Panc1 (cell line): ENCODE results near the gene EYA3.

Experiments used
- POLR2AphosphoS5 ChIP-seq: IDR thresholded peaks from 2 replicates; pipeline ENCODE4 v1.6.1; 2012; ENCODE audit warnings: mild to moderate bottlenecking, low read depth, low read length, moderate library complexity
- REST ChIP-seq, 2 experiments: IDR thresholded peaks; 2 replicates each; pipeline ENCODE4 v1.6.1; 2011 to 2012; ENCODE audit warnings: low read depth in 2 of 2, control low read depth in 1 of 2, low read length in 1 of 2, mild to moderate bottlenecking in 1 of 2, moderate library complexity in 1 of 2; ENCODE audit not compliant: insufficient read depth in 1 of 2
- SIN3A ChIP-seq: IDR thresholded peaks from 2 replicates; pipeline ENCODE4 v1.6.1; 2012; ENCODE audit warnings: low read depth, mild to moderate bottlenecking, low read length, moderate library complexity, borderline replicate concordance; ENCODE audit not compliant: insufficient read depth
- TF ChIP-seq, protein P1 (sequence below): fragments of 450-650 bp; IDR thresholded peaks from 2 replicates; pipeline ENCODE4 v1.5.1; 2017; ENCODE audit warnings: mild to moderate bottlenecking

- TF ChIP-seq, protein P1, sequence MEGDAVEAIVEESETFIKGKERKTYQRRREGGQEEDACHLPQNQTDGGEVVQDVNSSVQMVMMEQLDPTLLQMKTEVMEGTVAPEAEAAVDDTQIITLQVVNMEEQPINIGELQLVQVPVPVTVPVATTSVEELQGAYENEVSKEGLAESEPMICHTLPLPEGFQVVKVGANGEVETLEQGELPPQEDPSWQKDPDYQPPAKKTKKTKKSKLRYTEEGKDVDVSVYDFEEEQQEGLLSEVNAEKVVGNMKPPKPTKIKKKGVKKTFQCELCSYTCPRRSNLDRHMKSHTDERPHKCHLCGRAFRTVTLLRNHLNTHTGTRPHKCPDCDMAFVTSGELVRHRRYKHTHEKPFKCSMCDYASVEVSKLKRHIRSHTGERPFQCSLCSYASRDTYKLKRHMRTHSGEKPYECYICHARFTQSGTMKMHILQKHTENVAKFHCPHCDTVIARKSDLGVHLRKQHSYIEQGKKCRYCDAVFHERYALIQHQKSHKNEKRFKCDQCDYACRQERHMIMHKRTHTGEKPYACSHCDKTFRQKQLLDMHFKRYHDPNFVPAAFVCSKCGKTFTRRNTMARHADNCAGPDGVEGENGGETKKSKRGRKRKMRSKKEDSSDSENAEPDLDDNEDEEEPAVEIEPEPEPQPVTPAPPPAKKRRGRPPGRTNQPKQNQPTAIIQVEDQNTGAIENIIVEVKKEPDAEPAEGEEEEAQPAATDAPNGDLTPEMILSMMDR: no peak
- TF ChIP-seq POLR2AphosphoS5: no peak
- no peak for TF ChIP-seq REST (IDR thresholded peaks at IDR 0.05; ENCODE audit: insufficient read depth in 1 of 2, low read depth in 2 of 2, low read length in 1 of 2)
- no peak for TF ChIP-seq SIN3A
Measured at GRCh38 chr1:27974417-27974781, 114.0 kb downstream of the EYA3 start.
